ACHN (cell line): Measurements from ENCODE around the gene CTU1.

Source experiments
- DNase-seq: peaks from one replicate; pipeline ENCODE4 v3.0.0-alpha.2; 2015
- in situ Hi-C: cut with HindIII; loops from 2 replicates; pipeline ENCODE4 v1.10.0; 2017; ENCODE audit warnings: low sequenced_read_pairs, low pct_ligation_motif_present, low pct_unique_long_range_greater_than_20kb

The CTU1 gene

DNA sequence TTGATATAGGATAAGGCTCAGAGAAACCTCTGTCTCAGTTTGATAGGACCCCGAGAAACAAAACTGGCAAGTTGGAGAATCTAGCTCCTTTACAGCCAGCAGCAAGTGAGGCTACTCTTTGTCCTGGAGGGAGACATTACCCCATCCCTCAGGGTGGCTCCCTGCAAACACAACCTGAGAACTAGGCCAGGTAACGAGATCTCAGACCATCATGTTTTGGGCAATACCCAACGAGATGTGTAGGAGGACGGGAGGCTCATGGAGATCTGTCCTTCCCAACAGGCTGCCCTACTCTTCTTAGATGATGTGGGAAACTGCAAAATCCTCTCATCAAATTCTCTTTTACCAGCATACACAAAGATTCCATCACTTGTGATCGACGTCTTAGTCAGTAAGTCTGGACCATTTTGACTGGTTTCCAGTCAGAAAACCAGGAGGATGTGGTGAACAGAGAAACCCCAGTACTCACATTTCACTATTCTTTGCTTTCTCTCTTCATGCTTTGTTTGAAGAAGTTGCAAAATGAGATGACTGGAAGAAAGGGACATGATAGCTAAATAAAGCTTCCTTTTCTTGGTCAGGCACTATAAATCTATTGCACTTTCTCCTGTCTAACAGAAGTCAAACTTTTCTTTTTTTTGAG, 6.0 kb upstream of the CTU1 start:
- in situ Hi-C loops = no loop called here
- no peak for DNase-seq

DNA sequence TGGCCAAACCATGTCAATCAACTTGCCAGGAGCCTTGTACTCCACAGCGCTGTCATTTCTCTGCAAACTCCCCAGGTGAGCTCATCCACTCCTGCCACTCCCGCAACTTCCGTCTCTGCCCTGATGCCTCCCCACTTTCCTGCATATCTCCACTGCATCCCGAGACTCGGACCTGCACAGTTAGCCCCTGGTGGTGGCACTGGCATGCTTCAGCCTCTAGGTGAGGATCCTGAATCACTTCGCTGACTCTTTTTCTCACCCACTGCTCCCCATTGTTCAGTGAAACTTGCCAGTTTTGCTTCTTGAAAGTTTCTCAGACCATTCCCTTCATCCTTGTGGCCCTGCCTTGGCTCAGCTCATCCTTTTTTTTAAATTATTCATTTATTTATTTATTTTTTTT, 3.4 kb upstream of the CTU1 start:
- DNase-seq = peak; percentile 22
- in situ Hi-C loops = no loop called here

- no peak for DNase-seq
- in situ Hi-C loops = no loop called here
Measured at GRCh38 chr19:51110666-51110971, 2.4 kb upstream of the CTU1 start.

GRCh38 chr19:51108805-51109146, 567 bp upstream of the CTU1 start:
- DNase-seq = no peak
- in situ Hi-C loops = no loop called here

- DNase-seq = peak; percentile 32
- in situ Hi-C loops = no loop called here
Measured at GRCh38 chr19:51107406-51108065, 673 bp downstream of the CTU1 start.

DNA sequence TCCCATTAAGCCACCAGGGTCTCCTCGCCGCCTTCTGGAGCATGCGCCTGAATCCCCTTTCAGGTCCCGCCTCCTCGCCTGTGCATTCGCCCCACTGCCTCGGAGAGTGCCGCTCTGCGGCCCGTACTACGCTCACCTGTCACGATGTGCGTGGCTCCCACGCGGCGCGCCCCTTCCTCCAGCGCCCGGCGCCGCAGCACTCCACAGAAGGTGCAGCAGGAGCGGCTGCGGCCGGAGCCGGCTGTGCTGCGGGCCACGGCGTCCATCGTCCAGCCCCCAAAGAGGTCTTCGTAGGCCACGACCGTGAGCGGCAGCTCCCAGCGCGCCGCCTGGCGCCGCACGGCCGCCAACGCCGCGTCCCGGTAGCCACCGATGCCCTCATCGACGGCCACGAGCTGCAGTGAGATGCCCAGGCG, 4.3 kb downstream of the CTU1 start:
- no peak for DNase-seq
- in situ Hi-C loops = no loop called here

DNA sequence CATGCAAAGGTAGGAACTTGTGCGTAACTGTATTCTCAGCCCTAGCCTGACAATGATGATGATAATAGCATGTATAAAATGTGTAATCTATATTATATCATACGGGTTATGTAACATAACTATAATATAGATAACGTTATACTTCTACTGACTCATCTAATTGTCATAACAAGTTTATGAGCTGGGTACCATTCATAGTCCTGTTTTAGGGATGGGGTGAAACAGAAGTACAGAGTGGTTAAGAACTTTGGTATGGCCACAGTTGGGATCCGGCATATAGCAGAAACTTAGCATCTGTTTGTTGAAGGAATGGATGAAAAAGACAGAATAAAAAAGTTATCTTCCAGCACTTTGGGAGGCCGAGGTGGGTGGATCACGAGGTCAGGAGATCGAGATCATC, 5.2 kb downstream of the CTU1 start:
- DNase-seq = no peak
- in situ Hi-C loops = no loop called here

GRCh38 chr19:51101171-51101865, 6.9 kb downstream of the CTU1 start:
- DNase-seq = no peak
- in situ Hi-C loops = no loop called here

- in situ Hi-C loops = no loop called here
- no peak for DNase-seq
Measured at GRCh38 chr19:51100601-51101000, 7.6 kb downstream of the CTU1 start.

GRCh38 chr19:51099047-51099382, 9.2 kb downstream of the CTU1 start:
- no peak for DNase-seq
- in situ Hi-C loops = no loop called here

DNA sequence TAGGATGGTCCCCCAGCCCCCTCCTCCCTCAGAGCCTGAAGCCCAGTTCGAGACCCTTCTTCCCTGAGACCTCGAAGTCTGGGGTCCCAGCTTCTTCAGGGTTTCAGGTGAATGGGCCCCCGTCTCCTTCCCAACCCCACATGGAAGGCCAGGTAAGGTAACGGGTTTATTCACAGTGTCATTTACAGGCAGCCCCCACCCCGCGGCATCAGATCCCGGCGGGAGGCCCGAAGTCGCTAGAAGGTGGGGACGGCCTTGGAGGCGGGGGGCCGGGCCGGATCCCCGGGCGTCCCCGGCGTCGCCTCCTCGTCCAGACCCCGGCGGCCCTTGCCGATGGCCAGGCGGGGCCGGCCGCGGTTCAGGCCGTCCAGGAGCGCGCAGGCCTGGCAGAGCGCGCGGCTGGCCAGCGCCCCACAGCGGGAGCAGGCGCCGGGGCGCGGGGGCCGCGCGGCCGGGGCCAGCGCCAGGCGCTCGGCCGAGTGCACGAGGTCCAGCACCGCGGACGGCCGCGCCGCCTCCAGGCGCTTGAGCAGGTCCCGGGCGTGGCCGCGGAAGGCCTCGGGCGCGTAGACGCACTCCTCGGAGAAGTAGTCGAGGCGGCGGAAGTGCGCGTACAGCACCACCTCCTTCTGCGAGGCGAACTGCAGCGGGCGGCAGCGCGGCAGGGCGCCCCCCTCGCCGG, 9.7 kb downstream of the CTU1 start:
- in situ Hi-C loops = no loop called here
- no peak for DNase-seq

GRCh38 chr19:51097796-51098195, 10.4 kb downstream of the CTU1 start:
- in situ Hi-C loops = no loop called here
- no peak for DNase-seq

- in situ Hi-C loops = no loop called here
- peak; percentile 37 for DNase-seq
Measured at GRCh38 chr19:51097166-51097738, 11.0 kb downstream of the CTU1 start.

- peak; percentile 10 for DNase-seq
Measured at GRCh38 chr19:51096473-51097165, 11.6 kb downstream of the CTU1 start.

DNA sequence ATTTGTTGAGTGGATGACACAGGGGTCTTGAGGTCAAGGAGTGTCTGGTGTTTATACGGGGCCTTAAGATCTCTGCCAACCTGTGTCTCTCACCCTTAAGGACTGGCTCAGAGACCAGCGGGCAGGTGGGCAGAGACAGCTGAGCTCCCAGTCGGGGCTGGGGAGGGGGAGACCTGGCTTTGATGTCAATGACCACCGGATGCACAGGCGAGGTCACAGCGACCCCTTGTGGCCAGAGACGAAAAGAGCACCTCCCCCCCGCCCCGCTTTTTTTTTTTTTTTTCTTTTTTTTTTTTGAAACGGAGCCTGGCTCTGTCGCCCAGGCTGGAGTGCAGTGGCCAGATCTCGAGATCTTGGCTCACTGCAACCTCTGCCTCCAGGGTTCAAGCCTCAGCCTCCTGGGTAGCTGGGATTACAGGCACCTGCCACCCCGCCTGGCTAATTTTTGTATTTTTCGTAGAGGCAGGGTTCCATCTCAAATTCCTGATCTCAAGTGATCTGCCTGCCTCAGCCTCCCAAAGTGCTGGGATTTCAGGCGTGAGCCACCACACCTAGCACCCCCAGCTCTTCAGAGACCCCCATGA, 13.4 kb downstream of the CTU1 start:
- peak; percentile 9 for DNase-seq
- in situ Hi-C loops = no loop called here

More at GRCh38 chr19:51096473-51097165, 11.6 kb downstream of the CTU1 start:
- in situ Hi-C loops = no loop called here

GRCh38 chr19:51093510-51094345, 14.5 kb downstream of the CTU1 start:
- peak; percentile 13 for DNase-seq
- in situ Hi-C loops = no loop called here

DNA sequence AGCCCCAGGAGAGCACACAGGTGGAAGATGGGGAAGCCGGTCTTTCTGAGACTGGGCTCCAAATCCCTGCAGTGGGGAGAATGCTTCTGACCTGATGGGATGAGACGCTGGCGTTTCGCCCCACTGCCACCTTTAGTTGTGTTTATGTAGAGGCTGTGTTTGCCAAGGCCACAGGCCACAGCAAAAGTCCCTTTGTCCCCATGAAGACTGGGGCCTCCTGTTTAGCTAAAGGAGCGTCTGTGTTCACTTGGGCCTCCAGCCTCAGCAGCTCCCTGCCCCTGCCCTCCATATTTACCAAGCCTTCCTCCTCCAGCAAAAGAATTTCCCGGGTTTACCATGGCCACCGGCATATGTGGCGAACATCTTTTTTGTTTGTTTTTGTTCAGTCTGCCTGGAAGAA, 15.1 kb downstream of the CTU1 start:
- in situ Hi-C loops = no loop called here
- no peak for DNase-seq
